ENCODE results near the gene ROR1. TPM values are rescaled to one million over a fixed set of nuclear protein-coding genes. Genes with fewer than 3 reads are reported as not detected.

The ROR1 gene
- total and polyA plus RNA-seq, 2 donors (not counting 1 experiment from before 2014, with no cell fraction given) = 0.46 to 16.0 TPM

DNA sequence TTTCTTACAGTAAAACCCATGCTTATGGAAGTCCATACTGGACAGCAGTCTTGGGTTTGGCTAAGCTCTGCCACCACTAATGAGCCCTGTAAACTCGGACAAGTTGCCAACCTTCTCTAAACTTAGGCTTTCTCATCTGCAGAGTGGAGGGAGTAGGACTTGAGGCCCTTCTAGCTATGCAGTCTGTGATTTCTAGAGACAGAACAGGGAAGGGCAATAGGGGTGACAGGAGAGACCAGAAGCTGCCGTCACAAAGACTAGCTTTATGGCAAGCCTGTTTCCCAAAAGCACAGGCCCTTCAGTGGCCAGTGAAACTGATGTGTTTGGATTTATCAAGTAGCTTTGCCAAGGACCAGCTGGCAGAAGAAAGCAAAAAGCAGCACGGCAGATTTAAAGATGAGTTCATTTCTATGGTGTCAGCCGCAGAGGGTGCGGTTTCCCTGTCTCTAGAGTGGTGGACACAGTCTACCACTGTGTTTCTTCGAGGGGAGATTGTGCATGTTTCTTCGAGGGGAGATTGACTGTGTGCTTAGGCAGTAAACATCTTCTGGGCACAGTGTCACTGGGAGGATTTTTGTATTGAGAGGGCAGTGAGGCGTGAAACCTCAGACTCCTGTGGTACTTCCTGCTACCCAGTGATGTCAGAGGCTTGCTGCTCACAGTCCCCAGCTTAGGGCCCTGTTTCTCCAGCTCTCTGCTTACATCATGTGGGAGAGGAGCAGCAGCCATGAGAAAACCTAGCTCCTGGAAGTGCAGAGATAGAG is 119.0 kb downstream of the ROR1 start:
- Histone ChIP-seq H3K4me2 (replicated peaks; ENCODE audit: low read depth, low read length, poor library complexity, severe bottlenecking) (peak overlapping the region; percentile 60), H3K4me1 (ENCODE audit: control insufficient read depth in 2 of 2, insufficient read depth in 2 of 2, low read length in 2 of 2) (peaks cover 38 to 53% of the 10 kb centered on the region in 2 donors), H3K36me3 (replicated peaks in 1 of 2; ENCODE audit: control extremely low read depth in 1 of 2, control insufficient read depth in 1 of 2, extremely low read depth in 1 of 2, insufficient read depth in 2 of 2, low read length in 1 of 2) (no peaks in the 10 kb centered on the region), H3K9me3 (ENCODE audit: control extremely low read depth in 1 of 3, control insufficient read depth in 2 of 3, insufficient read depth in 1 of 3, low read length in 2 of 3) (peaks cover 2 to 6% (median 3%) of the 10 kb centered on the region in 3 donors), H2AFZ (ENCODE audit: insufficient read depth, low read depth, low read length, poor library complexity, severe bottlenecking) (peak overlapping the region; percentile 19), H3K9ac (ENCODE audit: low read length) (peak overlapping the region; percentile 21), H3K4me3 (ENCODE audit: control extremely low read depth in 1 of 5, extremely low read depth in 1 of 5, insufficient read depth in 1 of 5, low read depth in 2 of 5, low read length in 4 of 5) (peak overlapping the region in 1 of 5 experiments; percentile 5), H3K79me2 (ENCODE audit: control insufficient read depth, insufficient read depth, low read length) (no peaks in the 10 kb centered on the region), H3K27me3 (replicated peaks in 1 of 4; ENCODE audit: control extremely low read depth in 1 of 4, control insufficient read depth in 3 of 4, insufficient read depth in 4 of 4, low read length in 3 of 4) (peaks cover 0 to 8% (median 6%) of the 10 kb centered on the region in 4 experiments), H3K27ac (ENCODE audit: low read length in 2 of 2) (peak overlapping the region; percentile 73 to 74), H4K20me1 (ENCODE audit: control insufficient read depth, insufficient read depth, low read length, poor library complexity, severe bottlenecking) (no peaks in the 10 kb centered on the region)
- Mint-ChIP-seq H3K9me3 (ENCODE audit: insufficient read depth) (peaks cover 2% of the 10 kb centered on the region), H3K4me1 (peaks cover 52% of the 10 kb centered on the region), H3K4me3 (peak overlapping the region; percentile 69), H3K27me3 (peaks cover 22% of the 10 kb centered on the region), H3K27ac (peak overlapping the region; percentile 94)
- ChIA-PET POLR2A (interaction anchor here (0.7 to 1.1 kb wide), 4 partner anchors 15 to 299 kb away, joined by 3 to 4 read pairs (median 3); partner anchors contain the start of gene PGM1), CTCF (interaction anchor here (0.6 to 2.6 kb wide), 9 partner anchors 10 to 201 kb away, joined by 3 to 7 read pairs (median 3); no protein-coding TSS in a partner anchor)
- TF ChIP-seq, protein P1, sequence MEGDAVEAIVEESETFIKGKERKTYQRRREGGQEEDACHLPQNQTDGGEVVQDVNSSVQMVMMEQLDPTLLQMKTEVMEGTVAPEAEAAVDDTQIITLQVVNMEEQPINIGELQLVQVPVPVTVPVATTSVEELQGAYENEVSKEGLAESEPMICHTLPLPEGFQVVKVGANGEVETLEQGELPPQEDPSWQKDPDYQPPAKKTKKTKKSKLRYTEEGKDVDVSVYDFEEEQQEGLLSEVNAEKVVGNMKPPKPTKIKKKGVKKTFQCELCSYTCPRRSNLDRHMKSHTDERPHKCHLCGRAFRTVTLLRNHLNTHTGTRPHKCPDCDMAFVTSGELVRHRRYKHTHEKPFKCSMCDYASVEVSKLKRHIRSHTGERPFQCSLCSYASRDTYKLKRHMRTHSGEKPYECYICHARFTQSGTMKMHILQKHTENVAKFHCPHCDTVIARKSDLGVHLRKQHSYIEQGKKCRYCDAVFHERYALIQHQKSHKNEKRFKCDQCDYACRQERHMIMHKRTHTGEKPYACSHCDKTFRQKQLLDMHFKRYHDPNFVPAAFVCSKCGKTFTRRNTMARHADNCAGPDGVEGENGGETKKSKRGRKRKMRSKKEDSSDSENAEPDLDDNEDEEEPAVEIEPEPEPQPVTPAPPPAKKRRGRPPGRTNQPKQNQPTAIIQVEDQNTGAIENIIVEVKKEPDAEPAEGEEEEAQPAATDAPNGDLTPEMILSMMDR (IDR thresholded peaks at IDR 0.05) = no peak
- TF ChIP-seq EZH2 (IDR thresholded peaks at IDR 0.05; ENCODE audit: borderline replicate concordance, insufficient read depth, low read depth, low read length, poor library complexity, severe bottlenecking) = no peak
- ATAC-seq (ENCODE audit: low read depth) (peak; percentile 83), DNase-seq (peak; percentile 90)
- 30% methylated on average over 7 of the region's 8 CpGs for WGBS (ENCODE audit: insufficient coverage)
- intact Hi-C loops (cut with micrococcal nuclease) = loop anchor here (1.0 to 10.0 kb wide), 3 partner anchors 65 to 298 kb away; partner anchors contain the start of genes PGM1 and ROR1
